ENCODE results near the gene CIAO2A.
"Not testable (repeated sequence)": the region's sequence is repeated elsewhere in the genome, so short reads cannot be mapped to it uniquely, and the experiment has no call there.

Gene CIAO2A

GRCh38 chr15:64093627-64094417, at the start of gene CIAO2A:
Gene CIAO2A (minus strand): TSS chr15:64093838. CDS start chr15:64093768, 70 bp downstream.
- DNase-seq (ENCODE audit: low read depth in 2 of 2, low spot score in 1 of 2): peak; percentile 64 to 83

GRCh38 chr15:64143276-64143675, 49.6 kb upstream of the CIAO2A start:
- no peak for DNase-seq (ENCODE audit: low read depth in 2 of 2, low spot score in 1 of 2)

GRCh38 chr15:64141798-64142512, 48.3 kb upstream of the CIAO2A start:
- no peak for DNase-seq (ENCODE audit: low read depth in 2 of 2, low spot score in 1 of 2)

- DNase-seq (ENCODE audit: low read depth in 2 of 2, low spot score in 1 of 2): no peak
These were observed 44.8 kb upstream of the CIAO2A start for GRCh38 chr15:64138331-64138941.

GRCh38 chr15:64137226-64137833, 43.7 kb upstream of the CIAO2A start:
- no peak for DNase-seq (ENCODE audit: low read depth in 2 of 2, low spot score in 1 of 2)

GRCh38 chr15:64136347-64136746, 42.7 kb upstream of the CIAO2A start:
- no peak for DNase-seq (ENCODE audit: low read depth in 2 of 2, low spot score in 1 of 2)

- DNase-seq (ENCODE audit: low read depth in 2 of 2, low spot score in 1 of 2): no peak
These were observed 40.7 kb upstream of the CIAO2A start for GRCh38 chr15:64134345-64134829.

GRCh38 chr15:64133623-64134344, 40.1 kb upstream of the CIAO2A start:
- no peak for DNase-seq (ENCODE audit: low read depth in 2 of 2, low spot score in 1 of 2)

GRCh38 chr15:64132217-64132616, 38.6 kb upstream of the CIAO2A start:
- DNase-seq (ENCODE audit: low read depth in 2 of 2, low spot score in 1 of 2): no peak

- DNase-seq (ENCODE audit: low read depth in 2 of 2, low spot score in 1 of 2): no peak
These were observed 37.9 kb upstream of the CIAO2A start for GRCh38 chr15:64131547-64131946.

GRCh38 chr15:64130159-64130558, 36.5 kb upstream of the CIAO2A start:
- DNase-seq (ENCODE audit: low read depth in 2 of 2, low spot score in 1 of 2): no peak

- DNase-seq (ENCODE audit: low read depth in 2 of 2, low spot score in 1 of 2): no peak
These were observed 34.1 kb upstream of the CIAO2A start for GRCh38 chr15:64127521-64128270.

GRCh38 chr15:64125978-64126377, 32.3 kb upstream of the CIAO2A start:
- DNase-seq (ENCODE audit: low read depth in 2 of 2, low spot score in 1 of 2): no peak

GRCh38 chr15:64122936-64123351, 29.3 kb upstream of the CIAO2A start:
- DNase-seq (ENCODE audit: low read depth in 2 of 2, low spot score in 1 of 2): no peak

GRCh38 chr15:64122444-64122843, 28.8 kb upstream of the CIAO2A start:
- no peak for DNase-seq (ENCODE audit: low read depth in 2 of 2, low spot score in 1 of 2)

- no peak for DNase-seq (ENCODE audit: low read depth in 2 of 2, low spot score in 1 of 2)
These were observed 28.0 kb upstream of the CIAO2A start for GRCh38 chr15:64121614-64122013.

- DNase-seq (ENCODE audit: low read depth in 2 of 2, low spot score in 1 of 2): not testable (repeated sequence)
These were observed 26.7 kb upstream of the CIAO2A start for GRCh38 chr15:64120322-64120721.

GRCh38 chr15:64117759-64118487, 24.3 kb upstream of the CIAO2A start:
- no peak for DNase-seq (ENCODE audit: low read depth in 2 of 2, low spot score in 1 of 2)

GRCh38 chr15:64112904-64113303, 19.3 kb upstream of the CIAO2A start:
- DNase-seq (ENCODE audit: low read depth in 2 of 2, low spot score in 1 of 2): no peak

Data from stimulated activated CD8-positive, alpha-beta memory T cell treated with anti-CD3 and anti-CD28 coated beads, Interleukin-4, amount 100 ng/mL, for 1 hour (primary cell).